Measurements from ENCODE around the gene KLRC1.

GRCh38 chr12:10406725-10407124 is 46.5 kb downstream of the KLRC1 start:
- TF ChIP-seq FIP1L1 (IDR thresholded peaks at IDR 0.05; ENCODE audit: borderline replicate concordance, insufficient read depth, low read depth, low read length) (no peak), ZNF558 (CRISPR knock-in tag; IDR thresholded peaks at IDR 0.05; ENCODE audit: borderline replicate concordance) (no peak), ZNF468 (CRISPR knock-in tag; IDR thresholded peaks at IDR 0.05) (no peak), CTCF (CRISPR knock-in tag; IDR thresholded peaks at IDR 0.05) (no peak), ZSCAN12 (CRISPR knock-in tag; IDR thresholded peaks at IDR 0.05) (no peak), ZNF577 (CRISPR knock-in tag; IDR thresholded peaks at IDR 0.05; ENCODE audit: borderline replicate concordance, low read depth) (no peak), YEATS4 (CRISPR knock-in tag; IDR thresholded peaks at IDR 0.05; ENCODE audit: borderline replicate concordance) (no peak), NONO (IDR thresholded peaks at IDR 0.05) (no peak), NONO (CRISPR knock-in tag; conservative IDR thresholded peaks at IDR 0.05) (no peak), CAMTA2 (CRISPR knock-in tag; IDR thresholded peaks at IDR 0.05; ENCODE audit: borderline replicate concordance) (no peak)
- TF ChIP-seq, protein P1, sequence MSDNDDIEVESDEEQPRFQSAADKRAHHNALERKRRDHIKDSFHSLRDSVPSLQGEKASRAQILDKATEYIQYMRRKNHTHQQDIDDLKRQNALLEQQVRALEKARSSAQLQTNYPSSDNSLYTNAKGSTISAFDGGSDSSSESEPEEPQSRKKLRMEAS (IDR thresholded peaks at IDR 0.05) = no peak
- TF ChIP-seq, protein P2, sequence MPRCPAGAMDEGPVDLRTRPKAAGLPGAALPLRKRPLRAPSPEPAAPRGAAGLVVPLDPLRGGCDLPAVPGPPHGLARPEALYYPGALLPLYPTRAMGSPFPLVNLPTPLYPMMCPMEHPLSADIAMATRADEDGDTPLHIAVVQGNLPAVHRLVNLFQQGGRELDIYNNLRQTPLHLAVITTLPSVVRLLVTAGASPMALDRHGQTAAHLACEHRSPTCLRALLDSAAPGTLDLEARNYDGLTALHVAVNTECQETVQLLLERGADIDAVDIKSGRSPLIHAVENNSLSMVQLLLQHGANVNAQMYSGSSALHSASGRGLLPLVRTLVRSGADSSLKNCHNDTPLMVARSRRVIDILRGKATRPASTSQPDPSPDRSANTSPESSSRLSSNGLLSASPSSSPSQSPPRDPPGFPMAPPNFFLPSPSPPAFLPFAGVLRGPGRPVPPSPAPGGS (CRISPR knock-in tag; IDR thresholded peaks at IDR 0.05) = no peak
